ENCODE data around the gene SSBP2.

Gene SSBP2

DNA sequence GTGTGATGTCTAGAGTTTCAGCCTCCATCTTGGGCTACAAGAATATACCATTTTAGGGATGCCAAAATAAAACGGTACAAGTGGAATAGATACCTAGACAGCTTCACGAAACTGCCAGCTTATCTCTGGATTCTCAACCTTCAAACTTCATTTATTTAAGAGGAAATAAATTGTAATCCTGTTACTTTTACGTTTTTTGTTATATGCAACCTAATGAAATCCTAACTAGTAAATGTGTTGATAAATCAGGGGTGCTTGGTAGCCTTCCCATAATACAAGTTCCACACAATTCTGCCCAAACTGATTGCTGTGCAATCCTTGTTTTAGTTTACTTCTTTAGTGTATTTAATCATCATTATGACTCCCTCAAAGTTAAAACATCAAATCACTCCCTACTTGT lies 75.5 kb downstream of the SSBP2 start:
- TF ChIP-seq TAF1 (IDR thresholded peaks at IDR 0.05; ENCODE audit: borderline replicate concordance, insufficient read depth, low read length) (no peak), REST (IDR thresholded peaks at IDR 0.05; ENCODE audit: insufficient read depth in 1 of 2, low read depth in 2 of 2, low read length in 2 of 2) (no peak), POLR2AphosphoS5 (IDR thresholded peaks at IDR 0.05; ENCODE audit: low read depth, low read length) (no peak), FOXP2 (optimal IDR thresholded peaks at IDR 0.05; ENCODE audit: borderline replicate concordance, extremely low read depth, extremely low read length, insufficient read depth) (no peak), SIN3A (IDR thresholded peaks at IDR 0.05; ENCODE audit: borderline replicate concordance, insufficient read depth, low read length) (no peak)

DNA sequence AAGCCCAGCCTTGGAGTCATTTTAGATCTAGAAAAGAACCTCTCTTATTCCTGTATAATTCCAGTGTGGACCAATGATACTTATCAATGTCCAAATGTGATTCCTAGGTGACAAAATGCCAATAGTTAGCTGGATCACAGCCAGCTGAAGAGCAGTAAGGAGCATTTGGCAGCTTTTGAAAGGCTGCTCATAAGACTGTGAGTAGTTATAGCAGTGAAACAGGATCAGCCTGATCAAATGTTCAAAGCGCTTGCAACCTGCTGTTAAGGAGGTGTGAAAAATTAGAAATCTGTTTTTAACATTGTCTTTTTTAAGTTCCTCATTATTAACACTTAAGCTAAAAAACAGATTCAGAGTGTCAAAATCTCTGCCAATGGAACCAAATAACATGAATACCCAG lies 85.1 kb downstream of the SSBP2 start:
- TF ChIP-seq FOXP2 (optimal IDR thresholded peaks at IDR 0.05; ENCODE audit: borderline replicate concordance, extremely low read depth, extremely low read length, insufficient read depth) = no peak

DNA sequence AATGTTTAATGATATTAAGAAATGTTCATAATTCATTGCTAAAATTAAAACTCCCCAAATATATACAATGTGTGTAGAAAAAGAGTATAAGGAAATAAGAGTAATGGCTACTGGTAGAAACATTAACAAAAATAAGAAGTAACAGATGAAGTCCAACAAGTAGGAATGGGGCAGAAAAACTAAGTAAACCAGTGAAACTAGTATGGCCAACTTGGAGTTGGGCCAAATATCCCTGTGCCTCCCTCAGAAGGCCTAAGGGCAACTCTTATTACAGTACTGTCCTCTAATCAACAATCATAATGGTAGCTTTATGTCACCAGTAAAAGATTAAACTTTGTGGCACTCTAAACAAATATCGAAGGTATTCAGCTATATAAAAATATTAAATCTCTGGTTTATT lies 93.5 kb downstream of the SSBP2 start:
- no peak for TF ChIP-seq SIN3A (IDR thresholded peaks at IDR 0.05; ENCODE audit: borderline replicate concordance, insufficient read depth, low read length)
- TF ChIP-seq POLR2AphosphoS5 (IDR thresholded peaks at IDR 0.05; ENCODE audit: low read depth, low read length) = no peak

GRCh38 chr5:81656783-81657182 lies 94.1 kb downstream of the SSBP2 start:
- TF ChIP-seq SIN3A (IDR thresholded peaks at IDR 0.05; ENCODE audit: borderline replicate concordance, insufficient read depth, low read length) = no peak

- TF ChIP-seq FOXP2 (optimal IDR thresholded peaks at IDR 0.05; ENCODE audit: borderline replicate concordance, extremely low read depth, extremely low read length, insufficient read depth) (no peak), TAF1 (IDR thresholded peaks at IDR 0.05; ENCODE audit: borderline replicate concordance, insufficient read depth, low read length) (no peak), POLR2AphosphoS5 (IDR thresholded peaks at IDR 0.05; ENCODE audit: low read depth, low read length) (no peak), SIN3A (IDR thresholded peaks at IDR 0.05; ENCODE audit: borderline replicate concordance, insufficient read depth, low read length) (no peak), REST (IDR thresholded peaks at IDR 0.05; ENCODE audit: insufficient read depth in 1 of 2, low read depth in 2 of 2, low read length in 2 of 2) (no peak)
Observed at GRCh38 chr5:81650987-81651386, 99.9 kb downstream of the SSBP2 start.

GRCh38 chr5:81646469-81646995 lies 104.4 kb downstream of the SSBP2 start:
- no peak for TF ChIP-seq POLR2AphosphoS5 (IDR thresholded peaks at IDR 0.05; ENCODE audit: low read depth, low read length)
- no peak for TF ChIP-seq SIN3A (IDR thresholded peaks at IDR 0.05; ENCODE audit: borderline replicate concordance, insufficient read depth, low read length)
- no peak for TF ChIP-seq REST (IDR thresholded peaks at IDR 0.05; ENCODE audit: insufficient read depth in 1 of 2, low read depth in 2 of 2, low read length in 2 of 2)
- no peak for TF ChIP-seq FOXP2 (optimal IDR thresholded peaks at IDR 0.05; ENCODE audit: borderline replicate concordance, extremely low read depth, extremely low read length, insufficient read depth)
- TF ChIP-seq TAF1 (IDR thresholded peaks at IDR 0.05; ENCODE audit: borderline replicate concordance, insufficient read depth, low read length) = no peak

DNA sequence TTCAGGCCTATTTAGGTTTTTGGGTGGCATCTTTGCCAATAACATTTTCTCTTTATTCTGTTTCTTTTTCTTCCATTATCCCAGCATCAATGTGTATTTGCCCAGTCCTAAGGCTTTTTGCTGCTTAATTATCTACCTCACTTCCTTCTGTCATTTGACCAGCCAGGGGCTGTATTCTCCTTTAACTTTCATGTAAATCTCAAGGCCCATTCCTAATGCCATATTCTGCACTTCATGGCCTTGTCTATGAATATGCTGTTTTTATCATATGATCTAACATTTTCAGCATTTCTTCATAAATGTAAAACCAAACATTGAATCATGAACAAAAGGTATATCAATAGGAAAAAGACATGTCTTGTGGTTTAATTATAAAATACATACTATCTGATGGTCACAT lies 108.7 kb downstream of the SSBP2 start:
- no peak for TF ChIP-seq REST (IDR thresholded peaks at IDR 0.05; ENCODE audit: insufficient read depth in 1 of 2, low read depth in 2 of 2, low read length in 2 of 2)
- no peak for TF ChIP-seq SIN3A (IDR thresholded peaks at IDR 0.05; ENCODE audit: borderline replicate concordance, insufficient read depth, low read length)
- no peak for TF ChIP-seq TAF1 (IDR thresholded peaks at IDR 0.05; ENCODE audit: borderline replicate concordance, insufficient read depth, low read length)
- no peak for TF ChIP-seq POLR2AphosphoS5 (IDR thresholded peaks at IDR 0.05; ENCODE audit: low read depth, low read length)
- TF ChIP-seq FOXP2 (optimal IDR thresholded peaks at IDR 0.05; ENCODE audit: borderline replicate concordance, extremely low read depth, extremely low read length, insufficient read depth) = no peak

Measured in PFSK-1 (cell line).